HG03460 (cell line): Measurements from ENCODE around the gene CCDC15.
"Not testable (repeated sequence)": the region's sequence is repeated elsewhere in the genome, so short reads cannot be mapped to it uniquely, and the experiment has no call there.

Experiments
- ATAC-seq: cut with Tn5 transposase; IDR thresholded peaks from one replicate; pipeline ENCODE4 v1.9.1; 2021; ENCODE audit not compliant: unreplicated experiment

The CCDC15 gene

GRCh38 chr11:125079878-125080530 lies 126.0 kb downstream of the CCDC15 start:
- ATAC-seq = no peak

DNA sequence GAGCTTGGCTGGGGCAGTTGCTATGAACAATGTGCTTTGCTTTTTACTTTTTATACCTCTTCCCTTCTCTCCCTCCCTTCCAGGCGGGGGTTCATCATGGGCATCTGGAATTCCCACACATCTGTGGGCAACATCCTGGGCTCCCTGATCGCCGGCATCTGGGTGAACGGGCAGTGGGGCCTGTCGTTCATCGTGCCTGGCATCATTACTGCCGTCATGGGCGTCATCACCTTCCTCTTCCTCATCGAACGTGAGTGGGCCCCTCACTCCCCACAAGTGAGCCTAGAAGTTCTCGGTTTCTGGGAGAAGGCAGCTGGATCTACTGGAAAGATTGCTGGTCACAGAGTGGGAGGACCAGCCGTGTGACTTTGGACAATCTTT lies 126.5 kb downstream of the CCDC15 start:
- ATAC-seq = no peak

GRCh38 chr11:125081098-125081798 lies 127.2 kb downstream of the CCDC15 start:
- no peak for ATAC-seq

GRCh38 chr11:125082040-125082439 lies 128.0 kb downstream of the CCDC15 start:
- ATAC-seq = no peak

GRCh38 chr11:125082611-125083311 lies 128.8 kb downstream of the CCDC15 start:
- no peak for ATAC-seq

DNA sequence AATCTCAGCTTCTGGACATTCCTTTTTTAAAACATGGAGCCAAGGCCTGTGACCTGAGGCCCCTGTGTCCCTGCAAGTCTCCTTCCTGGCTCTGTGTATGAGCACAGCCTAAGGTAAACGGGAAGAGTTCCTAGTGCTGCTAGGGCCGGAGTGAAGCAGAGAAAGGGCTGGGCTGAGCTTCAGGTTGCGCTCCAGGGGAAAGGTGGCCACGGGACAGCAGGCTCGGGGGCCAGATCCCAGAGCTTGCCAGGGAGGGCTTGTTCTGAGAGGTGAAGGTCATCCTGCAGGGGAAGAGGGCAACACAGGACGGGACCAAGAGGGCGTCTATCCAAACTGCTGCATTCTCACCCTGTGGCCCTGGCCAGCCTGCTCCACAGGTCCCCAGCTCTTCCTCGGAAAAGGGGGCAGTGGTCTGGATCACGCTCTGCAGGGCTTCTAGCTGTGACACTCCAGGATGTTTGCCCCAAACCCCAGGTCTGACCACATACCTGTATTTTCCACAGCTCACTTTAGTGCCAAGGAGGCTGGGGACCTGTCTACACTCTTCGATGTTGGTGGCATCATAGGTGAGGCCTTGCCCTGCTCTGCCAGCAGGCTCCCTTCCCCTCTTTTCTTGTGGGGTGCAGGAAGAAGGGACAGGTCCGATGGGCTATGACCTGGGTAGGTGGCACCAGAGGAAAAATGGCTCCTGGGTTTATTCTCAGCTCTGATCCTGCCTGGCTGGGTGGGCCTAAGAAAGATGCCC lies 129.5 kb downstream of the CCDC15 start:
- ATAC-seq = no peak

DNA sequence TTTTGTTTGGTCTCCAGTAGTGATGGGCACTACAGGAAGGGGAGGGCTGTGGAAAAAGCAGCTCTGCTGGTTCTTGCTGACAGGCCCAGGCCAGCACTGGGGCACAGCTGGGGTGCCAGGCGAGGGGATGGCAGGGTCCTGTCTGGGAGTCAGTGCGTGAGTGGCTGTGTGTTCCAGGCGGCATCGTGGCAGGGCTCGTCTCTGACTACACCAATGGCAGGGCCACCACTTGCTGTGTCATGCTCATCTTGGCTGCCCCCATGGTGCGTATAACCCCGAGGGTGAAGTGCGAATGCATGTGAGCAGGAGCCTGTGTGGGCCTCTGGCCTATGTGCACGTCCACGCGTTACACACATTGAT lies 130.0 kb downstream of the CCDC15 start:
- ATAC-seq = no peak

GRCh38 chr11:125084761-125085231 lies 130.8 kb downstream of the CCDC15 start:
- no peak for ATAC-seq

DNA sequence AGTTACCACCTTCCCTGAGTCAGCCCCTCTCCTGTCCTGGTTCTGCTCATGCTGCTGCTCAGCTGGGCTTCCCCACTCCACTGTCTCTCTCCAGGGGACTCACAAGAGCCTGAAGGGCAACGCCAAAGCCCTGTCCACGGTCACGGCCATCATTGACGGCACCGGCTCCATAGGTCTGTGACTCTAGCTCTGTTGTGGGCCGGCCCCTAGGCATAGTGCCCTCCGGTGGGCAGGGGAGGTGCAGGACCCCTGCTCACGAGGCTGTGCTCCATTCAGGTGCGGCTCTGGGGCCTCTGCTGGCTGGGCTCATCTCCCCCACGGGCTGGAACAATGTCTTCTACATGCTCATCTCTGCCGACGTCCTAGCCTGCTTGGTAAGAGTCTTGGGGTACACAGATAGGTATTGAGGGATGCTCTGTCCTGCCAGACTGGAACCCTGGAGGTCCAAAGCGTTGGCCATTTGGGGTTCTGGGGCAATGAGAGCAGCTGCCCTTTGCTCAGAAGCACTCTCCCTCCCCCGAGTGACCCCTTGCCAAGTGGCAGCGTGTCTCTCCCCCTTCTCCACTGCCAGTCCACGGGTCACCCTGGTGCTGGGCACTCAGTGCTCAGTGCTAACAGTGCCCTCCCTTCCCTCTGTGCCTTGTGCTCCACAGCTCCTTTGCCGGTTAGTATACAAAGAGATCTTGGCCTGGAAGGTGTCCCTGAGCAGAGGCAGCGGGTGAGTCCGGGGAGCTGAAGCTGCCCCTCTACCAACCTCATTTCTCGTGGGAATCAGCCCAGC lies 131.5 kb downstream of the CCDC15 start:
- no peak for ATAC-seq

GRCh38 chr11:125086633-125087296 lies 132.8 kb downstream of the CCDC15 start:
- ATAC-seq = no peak

GRCh38 chr11:125088123-125088522 lies 134.1 kb downstream of the CCDC15 start:
- ATAC-seq = no peak

GRCh38 chr11:125088576-125089455 lies 134.8 kb downstream of the CCDC15 start:
- no peak for ATAC-seq

- ATAC-seq = not testable (repeated sequence)
Observed at GRCh38 chr11:125089481-125089880, 135.5 kb downstream of the CCDC15 start.

- not testable (repeated sequence) for ATAC-seq
Observed at GRCh38 chr11:125090151-125090550, 136.1 kb downstream of the CCDC15 start.

GRCh38 chr11:125090816-125091215 lies 136.8 kb downstream of the CCDC15 start:
- ATAC-seq = no peak
